ENCODE data around the gene OR7C2.

The OR7C2 gene

DNA sequence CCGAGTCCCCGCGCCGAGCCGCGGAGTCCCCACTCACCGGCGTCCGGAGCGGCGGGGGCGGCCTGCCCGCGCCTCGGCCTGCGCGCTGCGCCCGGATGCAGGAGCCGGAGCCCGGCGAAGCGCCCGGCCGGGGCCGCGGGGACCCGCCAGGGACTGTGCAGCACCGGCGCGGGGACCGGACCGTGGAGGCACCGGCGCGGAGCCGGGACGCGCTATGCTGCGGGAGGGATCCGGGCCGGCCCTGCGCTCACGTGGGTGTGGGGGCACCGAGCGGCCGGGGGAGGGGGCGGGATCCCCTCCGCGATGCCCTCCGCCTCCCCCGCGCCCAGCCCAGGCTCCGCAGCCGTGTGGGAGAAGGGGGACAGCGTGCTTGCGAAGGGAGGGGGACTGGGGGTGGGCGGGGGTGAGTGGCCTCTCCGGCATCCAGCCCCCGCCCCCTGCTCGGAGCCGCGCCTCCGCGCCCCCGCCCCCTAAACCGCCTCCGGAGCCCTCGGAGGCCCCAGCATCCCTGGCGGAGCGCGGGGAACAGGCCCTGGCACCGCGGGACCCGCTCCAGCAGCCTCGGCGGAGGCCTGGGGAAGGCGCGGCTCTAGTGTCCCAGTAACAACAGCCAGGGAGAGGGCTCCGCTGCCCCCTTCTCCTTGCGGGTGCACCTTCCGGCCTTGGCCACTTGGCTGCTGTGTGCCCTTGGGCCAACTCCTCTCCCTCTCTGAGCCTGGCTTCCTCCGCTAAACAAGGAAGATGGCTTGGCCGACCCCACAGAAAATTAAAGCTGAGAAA, 38.4 kb downstream of the OR7C2 start, which contains the start of gene SLC1A6:
SLC1A6 (minus strand) TSS at position 389 of the 780 bp plus-strand sequence. CDS start 6,954 bp downstream, outside the sequence.
- Histone ChIP-seq H3K9me3 (ENCODE audit: severe bottlenecking) (no peaks in the 10 kb centered on the region), H3K27ac (no peak within 1 kb of the TSS), H3K36me3 (no peaks in the 10 kb centered on the region), H3K27me3 (ENCODE audit: insufficient read depth, low read depth, severe bottlenecking) (peaks cover 81% of the 10 kb centered on the region), H3K4me3 (ENCODE audit: low read depth, low read length) (no peak within 1 kb of the TSS)
- no peak for DNase-seq
- TF ChIP-seq, protein P1, sequence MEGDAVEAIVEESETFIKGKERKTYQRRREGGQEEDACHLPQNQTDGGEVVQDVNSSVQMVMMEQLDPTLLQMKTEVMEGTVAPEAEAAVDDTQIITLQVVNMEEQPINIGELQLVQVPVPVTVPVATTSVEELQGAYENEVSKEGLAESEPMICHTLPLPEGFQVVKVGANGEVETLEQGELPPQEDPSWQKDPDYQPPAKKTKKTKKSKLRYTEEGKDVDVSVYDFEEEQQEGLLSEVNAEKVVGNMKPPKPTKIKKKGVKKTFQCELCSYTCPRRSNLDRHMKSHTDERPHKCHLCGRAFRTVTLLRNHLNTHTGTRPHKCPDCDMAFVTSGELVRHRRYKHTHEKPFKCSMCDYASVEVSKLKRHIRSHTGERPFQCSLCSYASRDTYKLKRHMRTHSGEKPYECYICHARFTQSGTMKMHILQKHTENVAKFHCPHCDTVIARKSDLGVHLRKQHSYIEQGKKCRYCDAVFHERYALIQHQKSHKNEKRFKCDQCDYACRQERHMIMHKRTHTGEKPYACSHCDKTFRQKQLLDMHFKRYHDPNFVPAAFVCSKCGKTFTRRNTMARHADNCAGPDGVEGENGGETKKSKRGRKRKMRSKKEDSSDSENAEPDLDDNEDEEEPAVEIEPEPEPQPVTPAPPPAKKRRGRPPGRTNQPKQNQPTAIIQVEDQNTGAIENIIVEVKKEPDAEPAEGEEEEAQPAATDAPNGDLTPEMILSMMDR (IDR thresholded peaks at IDR 0.05; ENCODE audit: low read depth, low read length) = no peak

DNA sequence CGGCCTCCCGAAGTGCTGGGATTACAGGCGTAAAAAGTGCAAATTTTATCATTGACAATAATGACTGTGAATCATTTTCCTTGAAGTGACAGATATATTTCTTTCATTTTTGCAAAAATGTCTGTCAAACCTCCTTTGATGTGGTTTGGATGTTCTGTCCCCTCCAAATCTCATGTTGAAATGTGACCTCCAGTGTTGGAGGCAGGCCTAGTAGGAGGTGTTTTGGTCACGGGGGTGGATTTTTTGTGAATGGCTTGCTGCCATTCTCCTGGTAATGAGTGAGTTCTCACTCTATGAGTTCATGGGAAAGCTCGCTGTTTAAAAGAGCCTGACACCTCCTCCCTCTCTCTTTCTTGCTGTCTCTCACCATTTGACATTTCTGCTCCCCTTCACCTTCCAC, 43.8 kb downstream of the OR7C2 start:
- H3K9me3 ChIP-seq (ENCODE audit: severe bottlenecking) = no peaks in the 10 kb centered on the region
- H3K36me3 ChIP-seq = no peaks in the 10 kb centered on the region
- TF ChIP-seq, protein P1 (IDR thresholded peaks at IDR 0.05; ENCODE audit: low read depth, low read length) = no peak
- H3K27me3 ChIP-seq (ENCODE audit: insufficient read depth, low read depth, severe bottlenecking) = peaks cover 84% of the 10 kb centered on the region
- DNase-seq = no peak
- no peak overlapping the region for H3K27ac ChIP-seq
- H3K4me3 ChIP-seq (ENCODE audit: low read depth, low read length) = no peak overlapping the region

Data from WERI-Rb-1 (cell line).